A549 treated with AZD2906 at 1 μM for 4 hours (cell line): ENCODE results near the gene ANXA10. TPM values are rescaled to one million over a fixed set of nuclear protein-coding genes. Genes with fewer than 3 reads are reported as not detected.

ENCODE experiments used
- total RNA-seq: library from RNA; stranded (reverse); fragments of 200-300 nt; extraction: Qiagen RNA extraction; gene quantifications from 5 replicates; pipeline ENCODE4 v1.2.3, GENCODE V29; 2022

The ANXA10 gene
- 2.2 to 2.8 TPM (median 2.6 TPM) in 5 replicates for total RNA-seq

GRCh38 chr4:168092176-168092712 is at the start of gene ANXA10:
TSS of gene ANXA10 (plus strand) at chr4:168092537. CDS start at chr4:168092701, 164 bp downstream.

Other genes with a start within 250 kb of the ANXA10 start
- 1.6 to 2.8 TPM (median 1.8 TPM) in 5 replicates for gene DDX60, start 226.2 kb downstream of the ANXA10 start, total RNA-seq